Measurements from ENCODE around the gene CTDSPL. TPM values are rescaled to one million over a fixed set of nuclear protein-coding genes. Genes with fewer than 3 reads are reported as not detected.
"Not testable (repeated sequence)": the region's sequence is repeated elsewhere in the genome, so short reads cannot be mapped to it uniquely, and the experiment has no call there.

Gene CTDSPL
- total and polyA plus RNA-seq, 7 donors: 2.7 to 24.6 (median 6.8) TPM

GRCh38 chr3:37987315-37987697 is 125.6 kb downstream of the CTDSPL start:
- DNase-seq: no peak
- TF ChIP-seq CTCF (IDR thresholded peaks at IDR 0.05): no peak
- intact Hi-C loops (cut with DNase I): no loop called here
- H3K4me1 ChIP-seq: no peaks in the 10 kb centered on the region
- ATAC-seq: no peak
- no peak overlapping the region for H3K27ac ChIP-seq
- WGBS, 3 donors: 79 to 91% (median 80%) methylated on average over 2 of the region's 2 CpGs
- H3K27me3 ChIP-seq (ENCODE audit: insufficient read depth in 3 of 3, low read length in 2 of 3): no peaks in the 10 kb centered on the region
- H3K4me3 ChIP-seq: no peak overlapping the region
- no peaks in the 10 kb centered on the region for H3K9me3 ChIP-seq
- H3K36me3 ChIP-seq (ENCODE audit: insufficient read depth in 1 of 2, low read depth in 1 of 2): no peaks in the 10 kb centered on the region

GRCh38 chr3:37987751-37988179 is 126.1 kb downstream of the CTDSPL start:
- WGBS, 3 donors: 73 to 79% (median 77%) methylated on average over 7 of the region's 7 CpGs
- Histone ChIP-seq H3K27me3 (ENCODE audit: insufficient read depth in 3 of 3, low read length in 2 of 3) (no peaks in the 10 kb centered on the region), H3K4me1 (no peaks in the 10 kb centered on the region), H3K27ac (no peak overlapping the region), H3K36me3 (ENCODE audit: insufficient read depth in 1 of 2, low read depth in 1 of 2) (no peaks in the 10 kb centered on the region), H3K9me3 (no peaks in the 10 kb centered on the region), H3K4me3 (no peak overlapping the region)
- no peak for DNase-seq
- no peak for ATAC-seq
- no peak for TF ChIP-seq CTCF (IDR thresholded peaks at IDR 0.05)
- intact Hi-C loops (cut with DNase I): no loop called here

- H3K36me3 ChIP-seq (ENCODE audit: insufficient read depth in 1 of 2, low read depth in 1 of 2); H3K4me3 ChIP-seq; H3K27me3 ChIP-seq (ENCODE audit: insufficient read depth in 3 of 3, low read length in 2 of 3); ATAC-seq; H3K27ac ChIP-seq; H3K4me1 ChIP-seq; H3K9me3 ChIP-seq; intact Hi-C loops (cut with DNase I); DNase-seq: not testable (repeated sequence)
- WGBS, 3 donors: 93 to 96% (median 93%) methylated on average over 10 of the region's 10 CpGs
These were observed 126.7 kb downstream of the CTDSPL start for GRCh38 chr3:37988376-37988775.

- Histone ChIP-seq H3K27ac (no peak overlapping the region), H3K9me3 (no peaks in the 10 kb centered on the region), H3K4me3 (no peak overlapping the region), H3K27me3 (ENCODE audit: insufficient read depth in 3 of 3, low read length in 2 of 3) (no peaks in the 10 kb centered on the region), H3K4me1 (no peaks in the 10 kb centered on the region), H3K36me3 (ENCODE audit: insufficient read depth in 1 of 2, low read depth in 1 of 2) (no peaks in the 10 kb centered on the region)
- no peak for TF ChIP-seq CTCF (IDR thresholded peaks at IDR 0.05)
- DNase-seq: no peak
- WGBS, 3 donors: 81 to 88% (median 82%) methylated on average over 15 of the region's 15 CpGs
- ATAC-seq: no peak
- intact Hi-C loops (cut with DNase I): no loop called here
These were observed 127.3 kb downstream of the CTDSPL start for GRCh38 chr3:37988931-37989525.

- Histone ChIP-seq H3K4me3 (no peak overlapping the region), H3K27me3 (ENCODE audit: insufficient read depth in 3 of 3, low read length in 2 of 3) (no peaks in the 10 kb centered on the region), H3K9me3 (no peaks in the 10 kb centered on the region), H3K4me1 (no peaks in the 10 kb centered on the region), H3K36me3 (ENCODE audit: insufficient read depth in 1 of 2, low read depth in 1 of 2) (no peaks in the 10 kb centered on the region), H3K27ac (no peak overlapping the region)
- no peak for TF ChIP-seq CTCF (IDR thresholded peaks at IDR 0.05)
- intact Hi-C loops (cut with DNase I): no loop called here
- DNase-seq: no peak
- no peak for ATAC-seq
- 84 to 93% (median 91%) methylated on average over 7 of the region's 7 CpGs for WGBS, 3 donors
These were observed 128.3 kb downstream of the CTDSPL start for GRCh38 chr3:37989821-37990480.

All from psoas muscle (tissue), 8 donors.